H1 (cell line): Measurements from ENCODE around the gene KISS1. TPM values are rescaled to one million over a fixed set of nuclear protein-coding genes. Genes with fewer than 3 reads are reported as not detected.

ENCODE experiments used
- CTCF ChIA-PET: fragments of 300-600 bp; sonication (Branson Sonifier 250); formaldehyde crosslinking; loops from one replicate; lab custom pipeline; 2021; ENCODE audit not compliant: partially characterized antibody; lab: Charles Lee
- POLR2A ChIA-PET: fragments of 300-600 bp; sonication (Branson Sonifier 250); formaldehyde crosslinking; loops from one replicate; lab custom pipeline; 2021; ENCODE audit warnings: inconsistent platforms; ENCODE audit not compliant: partially characterized antibody; lab: Charles Lee
- DNase-seq, 2 experiments: peaks; one replicate each; pipeline versions ENCODE4 v3.0.0 to v3.0.0-alpha.2; 2010 to 2022; ENCODE audit warnings: low spot score in 2 of 2, low read depth in 1 of 2, mixed read lengths in 1 of 2
- FAIRE-seq: peaks from 2 replicates; lab custom pipeline; 2011; peaks lifted over from hg19 to GRCh38; lab: Jason Lieb, UNC
- H2AFZ ChIP-seq: 2 replicates; pipeline ENCODE4 v1.8.1; 2012; ENCODE audit warnings: low read length, inconsistent platforms
- H2AK5ac ChIP-seq: 2 replicates; pipeline ENCODE4 v1.6.1; 2013; ENCODE audit warnings: low read depth, low read length
- H2BK120ac ChIP-seq: replicated peaks from 2 replicates; pipeline ENCODE3; 2013; ENCODE audit warnings: low read depth, low read length, inconsistent platforms
- H2BK12ac ChIP-seq: 2 replicates; pipeline ENCODE4 v1.6.1; 2013; ENCODE audit warnings: low read depth, low read length
- H2BK15ac ChIP-seq: 2 replicates; pipeline ENCODE4 v1.6.1; 2013; ENCODE audit warnings: low read length
- H2BK20ac ChIP-seq: 2 replicates; pipeline ENCODE4 v1.6.1; 2013; ENCODE audit warnings: low read length
- H2BK5ac ChIP-seq: 2 replicates; pipeline ENCODE4 v1.6.1; 2013; ENCODE audit warnings: low read depth, low read length
- H3K14ac ChIP-seq: 2 replicates; pipeline ENCODE4 v1.6.1; 2013; ENCODE audit warnings: inconsistent platforms; ENCODE audit not compliant: insufficient read length
- H3K18ac ChIP-seq: 2 replicates; pipeline ENCODE4 v1.6.1; 2013; ENCODE audit warnings: low read length; ENCODE audit errors: extremely low read depth
- H3K23ac ChIP-seq: 2 replicates; pipeline ENCODE4 v1.6.1; 2013; ENCODE audit warnings: inconsistent platforms; ENCODE audit not compliant: insufficient read length
- H3K23me2 ChIP-seq: 2 replicates; pipeline ENCODE4 v1.6.1; 2013; ENCODE audit warnings: low read depth, low read length
- H3K27ac ChIP-seq: 2 replicates; pipeline ENCODE4 v1.6.1; 2011; ENCODE audit warnings: low read depth, low read length, inconsistent platforms
- H3K27me3 ChIP-seq, 4 experiments: replicated peaks in 1 of 4; 1 replicate in 1 of 4; 2 replicates in 3 of 4; pipeline versions ENCODE4 v1.6.1 to v1.8.1; 2011 to 2013; ENCODE audit warnings: low read length in 3 of 4, mild to moderate bottlenecking in 3 of 4, inconsistent platforms in 2 of 4, mixed read lengths in 2 of 4, moderate library complexity in 1 of 4; ENCODE audit not compliant: control insufficient read depth in 3 of 4, insufficient read depth in 3 of 4; ENCODE audit errors: extremely low read depth in 1 of 4
- H3K36me3 ChIP-seq, 4 experiments: 2 replicates each; pipeline versions ENCODE4 v1.6.1 to v1.8.1; 2011 to 2013; ENCODE audit warnings: mild to moderate bottlenecking in 4 of 4, low read length in 3 of 4, moderate library complexity in 2 of 4, control low read depth in 1 of 4, inconsistent platforms in 1 of 4; ENCODE audit not compliant: insufficient read depth in 4 of 4, control insufficient read depth in 2 of 4
- H3K4ac ChIP-seq: replicated peaks from 2 replicates; pipeline ENCODE3; 2013; ENCODE audit warnings: low read length, low read depth, mixed read lengths, inconsistent platforms; ENCODE audit not compliant: insufficient read length
- H3K4me1 ChIP-seq, 4 experiments: replicated peaks in 1 of 4; 1 replicate in 1 of 4; 2 replicates in 3 of 4; pipeline versions ENCODE4 v1.6.1 to v1.8.1; 2011 to 2013; ENCODE audit warnings: low read length in 3 of 4, inconsistent platforms in 2 of 4, mixed read lengths in 1 of 4; ENCODE audit not compliant: insufficient read depth in 4 of 4, control insufficient read depth in 3 of 4
- H3K4me2 ChIP-seq, 2 experiments: 2 replicates each; pipeline versions ENCODE4 v1.6.1 to v1.8.1; 2011 to 2013; ENCODE audit warnings: low read depth in 2 of 2, low read length in 2 of 2, control low read depth in 1 of 2, inconsistent platforms in 1 of 2, mild to moderate bottlenecking in 1 of 2; ENCODE audit not compliant: insufficient read depth in 1 of 2
- H3K4me3 ChIP-seq, 4 experiments: fragments of 200-600, 300-600 bp in 1 of 4; sonication (generic), shearing (Covaris generic), sonication (Bioruptor Twin) in 1 of 4; 2 replicates each; pipeline versions ENCODE4 v1.5.1 to v1.8.1; 2011 to 2016; ENCODE audit warnings: low read length in 4 of 4, low read depth in 3 of 4, control low read depth in 2 of 4, inconsistent platforms in 2 of 4, mild to moderate bottlenecking in 2 of 4, mixed read lengths in 1 of 4, moderate library complexity in 1 of 4; ENCODE audit not compliant: insufficient read depth in 2 of 4; ENCODE audit errors: extremely low read depth in 1 of 4
- H3K56ac ChIP-seq: replicated peaks from 2 replicates; pipeline ENCODE3; 2013; ENCODE audit warnings: low read depth, mild to moderate bottlenecking, mixed read lengths, low read length, inconsistent platforms; ENCODE audit not compliant: insufficient read length
- H3K79me1 ChIP-seq: 2 replicates; pipeline ENCODE4 v1.6.1; 2013; ENCODE audit warnings: low read depth, low read length, control low read depth
- H3K79me2 ChIP-seq, 2 experiments: 2 replicates each; pipeline versions ENCODE4 v1.6.1 to v1.8.1; 2012 to 2013; ENCODE audit warnings: low read length in 2 of 2, mild to moderate bottlenecking in 2 of 2, inconsistent platforms in 1 of 2; ENCODE audit not compliant: insufficient read depth in 2 of 2, control insufficient read depth in 1 of 2
- H3K9ac ChIP-seq, 4 experiments: replicated peaks in 1 of 4; 1 replicate in 1 of 4; 2 replicates in 3 of 4; pipeline versions ENCODE4 v1.6.1 to v1.8.1; 2011 to 2013; ENCODE audit warnings: low read depth in 3 of 4, low read length in 3 of 4, control low read depth in 2 of 4, mild to moderate bottlenecking in 2 of 4, moderate library complexity in 2 of 4, inconsistent platforms in 1 of 4; ENCODE audit errors: extremely low read depth in 1 of 4
- H3K9me3 ChIP-seq, 2 experiments: 2 replicates each; pipeline versions ENCODE4 v1.6.1 to v1.8.1; 2012 to 2013; ENCODE audit warnings: mild to moderate bottlenecking in 2 of 2, moderate library complexity in 2 of 2, control low read depth in 1 of 2, inconsistent platforms in 1 of 2, low read depth in 1 of 2, low read length in 1 of 2, mixed read lengths in 1 of 2; ENCODE audit not compliant: insufficient read depth in 2 of 2
- H4K20me1 ChIP-seq, 2 experiments: replicated peaks in 1 of 2; 2 replicates each; pipeline versions ENCODE3 to v1.8.1; 2011 to 2013; ENCODE audit warnings: inconsistent platforms in 2 of 2, low read length in 2 of 2, mild to moderate bottlenecking in 1 of 2; ENCODE audit not compliant: insufficient read depth in 2 of 2, control insufficient read depth in 1 of 2
- H4K5ac ChIP-seq: 2 replicates; pipeline ENCODE4 v1.6.1; 2013; ENCODE audit warnings: low read length, low read depth, mixed read lengths, inconsistent platforms; ENCODE audit not compliant: insufficient read length
- H4K8ac ChIP-seq: 2 replicates; pipeline ENCODE4 v1.8.0; 2013; ENCODE audit warnings: mild to moderate bottlenecking, moderate library complexity, low read length, inconsistent platforms; ENCODE audit not compliant: insufficient read depth; ENCODE audit errors: extremely low read depth
- H4K91ac ChIP-seq: replicated peaks from 2 replicates; pipeline ENCODE3; 2013; ENCODE audit warnings: low read length, mixed read lengths, inconsistent platforms; ENCODE audit not compliant: insufficient read length
- ASH2L ChIP-seq: fragments of 200-600, 300-600 bp; sonication (generic); IDR thresholded peaks from one replicate; pipeline ENCODE4 v1.7.1; 2017; ENCODE audit warnings: low read length
- CBX5 ChIP-seq: fragments of 300-800, 300-1000 bp; sonication (generic); IDR thresholded peaks from 2 replicates; pipeline ENCODE4 v1.7.1; 2016; ENCODE audit warnings: antibody characterized with exemption, low read length, low read depth
- EZH2 ChIP-seq: fragments of 200-600 bp; sonication (generic); IDR thresholded peaks from 2 replicates; pipeline ENCODE4 v1.7.1; 2012; ENCODE audit warnings: low read depth, mild to moderate bottlenecking, moderate library complexity, low read length, inconsistent platforms; ENCODE audit not compliant: severe bottlenecking
- RAD21 ChIP-seq, 2 experiments: IDR thresholded peaks in 1 of 2; conservative IDR thresholded peaks in 1 of 2; 2 replicates each; pipeline ENCODE4 v1.6.1; 2011; ENCODE audit warnings: low read depth in 2 of 2, low read length in 2 of 2, improper control_type of control experiment in 1 of 2, inconsistent platforms in 1 of 2, mild to moderate bottlenecking in 1 of 2, moderate library complexity in 1 of 2
- USF2 ChIP-seq: IDR thresholded peaks from 2 replicates; pipeline ENCODE4 v1.6.1; 2011; ENCODE audit warnings: low read length, improper control_type of control experiment
- WGBS, 2 experiments: shearing (Covaris generic) in 1 of 2; methylation state at CpG; one replicate each; pipeline versions ENCODE4 v1.1.6 to v1.1.7; 2013 to 2015; ENCODE audit warnings: low lambda C conversion rate in 2 of 2, mixed read lengths in 2 of 2, inconsistent platforms in 1 of 2, low coverage in 1 of 2, missing lambda C conversion rate in 1 of 2; ENCODE audit not compliant: insufficient replicate concordance in 2 of 2, insufficient coverage in 1 of 2, insufficient read length in 1 of 2; ENCODE audit errors: extremely low coverage in 1 of 2, missing lambda C conversion rate in 1 of 2; 5-methylcytosine and 5-hydroxymethylcytosine counted together
- polyA plus RNA-seq, 7 experiments: library from polyadenylated mRNA; depleted of rRNA in 3 of 7; stranded (reverse) in 5 of 7; unstranded in 2 of 7; fragments of >200 nt in 5 of 7; fragments of 200-250 nt in 2 of 7; gene quantifications; 1 replicate in 5 of 7; 2 replicates in 1 of 7; 4 replicates in 1 of 7; pipeline versions ENCODE4 v1.2.1 to v1.2.3, GENCODE V29; 2011 to 2013; ENCODE audit warnings: missing spikeins in 2 of 7, mixed read lengths in 2 of 7
- total RNA-seq: library from RNA; stranded (reverse); fragmentation: NEBNext Ultra II Directional; extraction: Animal tissue kit (Norgen Biotek cat#: 25700); gene quantifications from 2 replicates; pipeline ENCODE4 v1.2.1, GENCODE V29; 2021
- TF ChIP-seq, protein P1 (sequence below), 3 experiments: IDR thresholded peaks; 1 replicate in 2 of 3; 2 replicates in 1 of 3; pipeline versions ENCODE4 v1.5.1 to v1.6.1; 2011; ENCODE audit warnings: low read length in 3 of 3, mild to moderate bottlenecking in 3 of 3, inconsistent platforms in 2 of 3, low read depth in 1 of 3, moderate library complexity in 1 of 3; ENCODE audit not compliant: insufficient read depth in 1 of 3; ENCODE audit errors: control extremely low read depth in 1 of 3

KISS1 gene
- total and polyA plus RNA-seq, 2 of the 8 experiments (the other 6 are each of a cell fraction or from before 2014, with no cell fraction given): 0.71 TPM; not detected in 1

DNA sequence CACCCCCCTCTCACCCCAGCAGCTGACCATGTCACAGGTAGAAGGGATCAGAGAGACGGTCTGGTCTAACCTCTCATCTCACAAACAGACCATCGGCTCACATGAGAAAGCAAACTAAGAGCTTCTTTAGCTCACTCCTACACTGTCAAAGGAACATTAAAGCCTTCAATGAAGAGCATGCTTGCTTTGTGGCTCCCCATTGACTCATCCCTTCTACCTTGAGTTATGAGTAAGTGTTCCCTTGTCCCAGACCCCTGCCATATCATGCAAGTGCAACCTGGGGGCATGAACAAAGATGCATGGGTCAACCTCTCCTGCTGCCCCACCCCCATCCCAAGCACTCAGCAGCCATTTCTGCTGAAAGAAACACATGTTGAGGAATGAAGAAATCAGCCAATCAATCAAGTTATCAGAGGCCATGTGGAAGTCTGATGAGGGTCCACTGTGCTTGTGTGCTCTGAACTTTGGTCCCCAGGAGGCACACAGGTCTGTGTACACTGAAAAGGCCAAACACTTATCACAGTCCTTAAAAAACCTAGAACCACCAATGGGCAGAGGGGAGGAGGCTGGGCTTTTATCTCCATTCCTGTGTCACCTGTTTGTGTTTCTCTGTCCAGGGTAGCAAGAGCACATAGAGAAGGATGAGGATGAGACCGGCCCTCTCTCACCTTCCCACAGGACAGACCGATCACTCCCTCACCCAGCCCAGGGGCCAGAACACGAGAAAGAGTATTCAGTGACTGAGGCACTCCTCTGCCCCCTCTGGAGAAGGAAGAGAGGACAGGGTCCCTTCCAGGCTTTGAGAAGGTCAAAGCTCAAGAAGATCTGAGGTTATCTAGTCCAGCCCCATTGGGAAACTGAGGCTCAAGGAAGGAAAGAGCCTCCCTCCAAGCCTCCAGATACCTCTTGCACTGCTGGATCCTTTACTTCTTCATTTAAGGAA, 54.0 kb downstream of the KISS1 start:
- Histone ChIP-seq H4K20me1 (peaks cover 0 to 2% of the 10 kb centered on the region in 2 experiments), H3K4me1 (peaks cover 3 to 12% (median 6%) of the 10 kb centered on the region in 4 experiments), H4K91ac (no peak overlapping the region), H2BK120ac (no peak overlapping the region), H3K9me3 (no peaks in the 10 kb centered on the region), H3K27ac (no peak overlapping the region), H3K79me2 (no peaks in the 10 kb centered on the region), H3K18ac (no peak overlapping the region), H3K9ac (no peak overlapping the region), H3K23me2 (no peaks in the 10 kb centered on the region; the same call in 1 of the 2 replicates), H2BK15ac (no peak overlapping the region), H2AK5ac (0 out of 2 replicates have a peak overlapping the region, but pooled peaks have one; percentile 15), H3K79me1 (peaks cover 2% of the 10 kb centered on the region; the same call in 1 of the 2 replicates), H2BK20ac (no peak overlapping the region), H3K4ac (no peak overlapping the region), H4K8ac (no peak overlapping the region), H3K56ac (no peak overlapping the region), H3K4me2 (no peak overlapping the region), H3K23ac (no peak overlapping the region), H4K5ac (no peak overlapping the region), H3K4me3 (no peak overlapping the region), H3K27me3 (no peaks in the 10 kb centered on the region; a peak in 1 of 7 replicates), H3K36me3 (no peaks in the 10 kb centered on the region), H2BK12ac (no peak overlapping the region), H3K14ac (no peak overlapping the region), H2AFZ (no peak overlapping the region), H2BK5ac (no peak overlapping the region)
- TF ChIP-seq, protein P1, sequence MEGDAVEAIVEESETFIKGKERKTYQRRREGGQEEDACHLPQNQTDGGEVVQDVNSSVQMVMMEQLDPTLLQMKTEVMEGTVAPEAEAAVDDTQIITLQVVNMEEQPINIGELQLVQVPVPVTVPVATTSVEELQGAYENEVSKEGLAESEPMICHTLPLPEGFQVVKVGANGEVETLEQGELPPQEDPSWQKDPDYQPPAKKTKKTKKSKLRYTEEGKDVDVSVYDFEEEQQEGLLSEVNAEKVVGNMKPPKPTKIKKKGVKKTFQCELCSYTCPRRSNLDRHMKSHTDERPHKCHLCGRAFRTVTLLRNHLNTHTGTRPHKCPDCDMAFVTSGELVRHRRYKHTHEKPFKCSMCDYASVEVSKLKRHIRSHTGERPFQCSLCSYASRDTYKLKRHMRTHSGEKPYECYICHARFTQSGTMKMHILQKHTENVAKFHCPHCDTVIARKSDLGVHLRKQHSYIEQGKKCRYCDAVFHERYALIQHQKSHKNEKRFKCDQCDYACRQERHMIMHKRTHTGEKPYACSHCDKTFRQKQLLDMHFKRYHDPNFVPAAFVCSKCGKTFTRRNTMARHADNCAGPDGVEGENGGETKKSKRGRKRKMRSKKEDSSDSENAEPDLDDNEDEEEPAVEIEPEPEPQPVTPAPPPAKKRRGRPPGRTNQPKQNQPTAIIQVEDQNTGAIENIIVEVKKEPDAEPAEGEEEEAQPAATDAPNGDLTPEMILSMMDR (IDR thresholded peaks at IDR 0.05; ENCODE audit: control extremely low read depth in 1 of 3, insufficient read depth in 1 of 3, low read depth in 1 of 3, low read length in 3 of 3): peak in 2 of 3 experiments; percentile 10 to 21; a peak in 3 of 4 replicates
- TF ChIP-seq EZH2 (no peak), RAD21 (IDR thresholded peaks at IDR 0.05 in 1 of 2, conservative IDR thresholded peaks at IDR 0.05 in 1 of 2; ENCODE audit: low read depth in 2 of 2, low read length in 2 of 2) (peak in 1 of 2 experiments; percentile 30; a peak in 1 of 4 replicates), CBX5 (no peak), ASH2L (no peak), USF2 (no peak)
- ChIA-PET CTCF (interaction anchor here (0.6 to 9.8 kb wide), 17 partner anchors 9 to 532 kb away, joined by 3 to 99 read pairs (median 5); partner anchors contain the start of genes ETNK2, GOLT1A and SOX13), POLR2A (interaction anchor here (1.2 to 2.5 kb wide), 6 partner anchors 9 to 277 kb away, joined by 4 to 8 read pairs (median 4); partner anchors contain the start of genes ETNK2 and SOX13)
- no peak for FAIRE-seq
- no peak for DNase-seq
- 89% methylated on average over 5 of the region's 5 CpGs; no CpG with 5 or more reads in 1 of the 2 experiments for WGBS, 2 experiments
